ENCODE results near the gene HOXA13.

DNA sequence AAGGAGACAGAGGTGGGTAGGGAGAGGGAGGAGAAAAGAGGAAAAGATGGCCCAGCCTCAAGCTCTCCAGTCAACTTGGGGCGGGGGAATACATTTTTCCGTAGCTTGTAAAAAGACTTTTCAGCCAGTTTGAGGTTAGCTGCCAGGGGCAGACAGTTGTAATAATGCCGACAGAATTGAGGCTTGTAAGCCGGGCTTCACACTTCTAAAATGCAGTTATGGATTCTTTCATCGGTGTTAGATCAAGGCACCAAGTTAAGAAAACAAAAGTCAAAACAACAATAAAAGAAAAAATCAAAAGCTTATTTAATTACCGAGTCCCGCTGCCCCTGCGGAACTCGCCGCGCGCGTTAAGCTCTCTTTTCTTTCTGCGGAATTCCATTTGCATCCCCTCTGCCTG lies 42.3 kb upstream of the HOXA13 start:
- TF ChIP-seq, protein P1, sequence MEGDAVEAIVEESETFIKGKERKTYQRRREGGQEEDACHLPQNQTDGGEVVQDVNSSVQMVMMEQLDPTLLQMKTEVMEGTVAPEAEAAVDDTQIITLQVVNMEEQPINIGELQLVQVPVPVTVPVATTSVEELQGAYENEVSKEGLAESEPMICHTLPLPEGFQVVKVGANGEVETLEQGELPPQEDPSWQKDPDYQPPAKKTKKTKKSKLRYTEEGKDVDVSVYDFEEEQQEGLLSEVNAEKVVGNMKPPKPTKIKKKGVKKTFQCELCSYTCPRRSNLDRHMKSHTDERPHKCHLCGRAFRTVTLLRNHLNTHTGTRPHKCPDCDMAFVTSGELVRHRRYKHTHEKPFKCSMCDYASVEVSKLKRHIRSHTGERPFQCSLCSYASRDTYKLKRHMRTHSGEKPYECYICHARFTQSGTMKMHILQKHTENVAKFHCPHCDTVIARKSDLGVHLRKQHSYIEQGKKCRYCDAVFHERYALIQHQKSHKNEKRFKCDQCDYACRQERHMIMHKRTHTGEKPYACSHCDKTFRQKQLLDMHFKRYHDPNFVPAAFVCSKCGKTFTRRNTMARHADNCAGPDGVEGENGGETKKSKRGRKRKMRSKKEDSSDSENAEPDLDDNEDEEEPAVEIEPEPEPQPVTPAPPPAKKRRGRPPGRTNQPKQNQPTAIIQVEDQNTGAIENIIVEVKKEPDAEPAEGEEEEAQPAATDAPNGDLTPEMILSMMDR (IDR thresholded peaks at IDR 0.05; ENCODE audit: low read length) = no peak
- no peak for TF ChIP-seq EZH2 (IDR thresholded peaks at IDR 0.05; ENCODE audit: borderline replicate concordance, low read length)

Data from OCI-LY1 (cell line).